GM12878 (cell line): ENCODE results near the gene KLF11. TPM values are rescaled to one million over a fixed set of nuclear protein-coding genes. Genes with fewer than 3 reads are reported as not detected.

Experiments used
- ATAC-seq: fragments of 200-7000 bp; cut with Tn5 transposase; 3 replicates; pipeline ENCODE4 v1.9.1; 2020; ENCODE audit warnings: mild to moderate bottlenecking, moderate library complexity
- BruUV-seq: library from RNA; stranded (reverse); fragments of 400-500 nt; replicated peaks from 2 replicates; lab custom pipeline; 2021; lab: Mats Ljungman, UMichigan
- CTCF ChIA-PET: fragments of 300-600 bp; sonication (Branson Sonifier 250); formaldehyde crosslinking; extraction: SDS; loops from one replicate; lab custom pipeline; 2021; ENCODE audit warnings: inconsistent platforms; lab: Yijun Ruan, JAX
- POLR2A ChIA-PET: fragments of 350-600 bp; formaldehyde crosslinking; extraction: SDS; loops from one replicate; lab custom pipeline; 2021; ENCODE audit warnings: inconsistent platforms; lab: Charles Lee
- RAD21 ChIA-PET: fragments of 300-600 bp; sonication (Branson Sonifier 250); formaldehyde crosslinking; loops from one replicate; lab custom pipeline; 2023; ENCODE audit warnings: antibody characterized with exemption; ENCODE audit not compliant: unreplicated experiment; lab: Charles Lee
- SMC1A ChIA-PET: fragments of 300-600 bp; sonication (Branson Sonifier 250); formaldehyde crosslinking; loops from one replicate; lab custom pipeline; 2023; ENCODE audit not compliant: unreplicated experiment, uncharacterized antibody; lab: Charles Lee
- DNase-seq: peaks from one replicate; pipeline ENCODE4 v3.0.0-alpha.2; 2011; ENCODE audit warnings: low read depth, low spot score
- FAIRE-seq: peaks from 3 replicates; lab custom pipeline; 2011; peaks lifted over from hg19 to GRCh38; lab: Jason Lieb, UNC
- H2AFZ ChIP-seq: 2 replicates; pipeline ENCODE4 v1.6.0; 2011; ENCODE audit warnings: low read depth, low read length, control low read depth; ENCODE audit not compliant: control insufficient read depth
- H3K27ac ChIP-seq: 2 replicates; pipeline ENCODE4 v1.5.1; 2011; ENCODE audit warnings: control low read depth; ENCODE audit not compliant: control insufficient read depth, insufficient read depth
- H3K27me3 ChIP-seq, 2 experiments: replicated peaks in 1 of 2; 2 replicates each; pipeline versions ENCODE4 v1.6.0 to v1.6.1; 2011; ENCODE audit warnings: low read length in 1 of 2; ENCODE audit not compliant: control insufficient read depth in 2 of 2, insufficient read depth in 2 of 2
- H3K36me3 ChIP-seq, 2 experiments: 2 replicates each; pipeline ENCODE4 v1.5.1; 2011; ENCODE audit warnings: low read length in 1 of 2; ENCODE audit not compliant: control insufficient read depth in 2 of 2, insufficient read depth in 2 of 2
- H3K4me1 ChIP-seq: 2 replicates; pipeline ENCODE4 v1.6.1; 2011; ENCODE audit warnings: mild to moderate bottlenecking, low read length, moderate library complexity, mixed read lengths; ENCODE audit not compliant: control insufficient read depth, insufficient read depth
- H3K4me2 ChIP-seq: 2 replicates; pipeline ENCODE4 v1.6.0; 2011; ENCODE audit warnings: control low read depth; ENCODE audit not compliant: control insufficient read depth, insufficient read depth
- H3K4me3 ChIP-seq: fragments of 200-600 bp; sonication (generic); 2 replicates; pipeline ENCODE4 v1.5.1; 2016
- H3K79me2 ChIP-seq: 2 replicates; pipeline ENCODE4 v1.6.0; 2011; ENCODE audit warnings: low read length; ENCODE audit not compliant: control insufficient read depth, insufficient read depth
- H3K9ac ChIP-seq: 2 replicates; pipeline ENCODE4 v1.8.0; 2011; ENCODE audit warnings: low read length, control low read depth, mixed read lengths; ENCODE audit not compliant: control insufficient read depth, insufficient read depth
- H3K9me3 ChIP-seq: replicated peaks from 3 replicates; pipeline ENCODE4 v1.5.1; 2011; ENCODE audit warnings: mild to moderate bottlenecking, low read length; ENCODE audit not compliant: control insufficient read depth, insufficient read depth
- H4K20me1 ChIP-seq: 2 replicates; pipeline ENCODE4 v1.6.0; 2011; ENCODE audit not compliant: control insufficient read depth, insufficient read depth
- CREB1 ChIP-seq: IDR thresholded peaks from 2 replicates; pipeline ENCODE4 v1.6.1; 2012; ENCODE audit warnings: low read depth, mild to moderate bottlenecking, inconsistent platforms
- FOS ChIP-seq: IDR thresholded peaks from 3 replicates; pipeline ENCODE4 v1.6.1; 2011; ENCODE audit warnings: borderline replicate concordance; ENCODE audit not compliant: insufficient read length; ENCODE audit errors: extremely low read depth
- NFIC ChIP-seq: IDR thresholded peaks from 2 replicates; pipeline ENCODE4 v1.6.1; 2012; ENCODE audit warnings: low read depth, mild to moderate bottlenecking, inconsistent platforms, low read length, moderate library complexity
- NR2C2 ChIP-seq: IDR thresholded peaks from 2 replicates; pipeline ENCODE4 v1.6.1; 2011; ENCODE audit warnings: borderline replicate concordance, low read depth; ENCODE audit not compliant: control insufficient read depth, insufficient read length
- NR2F1 ChIP-seq: fragments of 450-650 bp; conservative IDR thresholded peaks from 2 replicates; pipeline ENCODE4 v1.6.1; 2017; ENCODE audit warnings: mild to moderate bottlenecking
- SRF ChIP-seq, 2 experiments: IDR thresholded peaks; 2 replicates each; pipeline ENCODE4 v1.6.1; 2011; ENCODE audit warnings: low read depth in 2 of 2, low read length in 2 of 2, mild to moderate bottlenecking in 1 of 2, moderate library complexity in 1 of 2
- TARDBP ChIP-seq: IDR thresholded peaks from 2 replicates; pipeline ENCODE4 v1.6.1; 2016; ENCODE audit warnings: borderline replicate concordance
- USF2 ChIP-seq: IDR thresholded peaks from 2 replicates; pipeline ENCODE4 v1.6.1; 2011; ENCODE audit warnings: low read depth, low read length, improper control_type of control experiment, borderline replicate concordance
- WGBS: methylation state at CpG from one replicate; pipeline ENCODE4 v1.1.6; 2016; ENCODE audit warnings: low lambda C conversion rate; ENCODE audit not compliant: insufficient replicate concordance, insufficient coverage; ENCODE audit errors: missing lambda C conversion rate; 5-methylcytosine and 5-hydroxymethylcytosine counted together
- in situ Hi-C: fragments of 300-500 bp; cut with MboI; formaldehyde crosslinking; loops from 9 replicates; pipeline ENCODE4 v1.14.3; 2018; ENCODE audit warnings: mixed read lengths
- intact Hi-C: fragments of 100-400 bp; cut with micrococcal nuclease; formaldehyde crosslinking; loops from one replicate; pipeline ENCODE4 v1.14.2; 2022; ENCODE audit not compliant: unreplicated experiment
- polyA plus RNA-seq, 11 experiments: library from polyadenylated mRNA; depleted of rRNA in 4 of 11; unstranded in 6 of 11; stranded (reverse) in 5 of 11; fragments of >200 nt; fragmentation: Nextera tagmentation in 4 of 11; fragmentation: Illumina TruSeq in 1 of 11; extraction: Ambion mirVana in 4 of 11; extraction: Trizol in 1 of 11; gene quantifications; 1 replicate in 1 of 11; 2 replicates in 10 of 11; pipeline versions ENCODE4 v1.2.1 to v1.2.3, GENCODE V29; 2011 to 2016; ENCODE audit warnings: inconsistent platforms in 2 of 11, missing spikeins in 2 of 11, low read depth in 1 of 11
- total RNA-seq, 4 experiments: library from RNA; depleted of rRNA in 3 of 4; stranded (reverse); fragments of >200 nt in 3 of 4; fragmentation: Illumina TruSeq in 1 of 4; extraction: Trizol in 1 of 4; gene quantifications; 2 replicates each; pipeline versions ENCODE4 v1.2.1 to v1.2.3, GENCODE V29; 2013 to 2021
- TF ChIP-seq, protein P1 (sequence below): fragments of 450-650 bp; IDR thresholded peaks from 2 replicates; pipeline ENCODE4 v1.6.1; 2016; ENCODE audit warnings: mild to moderate bottlenecking

Gene KLF11
- total and polyA plus RNA-seq, 10 of the 15 experiments (the other 5 are each of a cell fraction or from before 2014, with no cell fraction given) = 0.03 to 0.54 (median 0.14) TPM; not detected in 1

DNA sequence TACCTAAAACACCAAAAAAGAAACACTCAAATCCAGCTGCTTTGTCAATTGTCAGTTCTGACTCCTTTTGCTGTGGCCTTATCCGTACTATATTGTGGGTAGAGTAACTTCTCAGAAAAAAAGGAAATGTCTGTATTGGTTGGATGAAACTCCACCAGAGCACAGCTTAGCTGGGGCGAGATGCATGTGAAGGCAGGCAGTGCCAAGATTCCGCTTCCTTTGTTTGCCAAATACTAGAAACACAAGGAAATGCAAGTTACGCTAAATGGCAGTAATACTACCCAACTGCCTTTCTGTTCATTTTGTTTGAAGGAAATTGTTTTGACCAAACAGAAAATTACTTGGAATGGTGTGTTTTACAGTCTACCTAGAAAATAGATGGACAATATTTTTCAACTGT, 10.0 kb downstream of the KLF11 start:
- H3K79me2 ChIP-seq = no peaks in the 10 kb centered on the region
- H3K27ac ChIP-seq = no peak overlapping the region
- no peak overlapping the region for H3K9ac ChIP-seq
- DNase-seq = no peak
- ChIA-PET POLR2A (no interaction called here), SMC1A (interaction anchor here (0.6 to 1.3 kb wide), 3 partner anchors 70 to 240 kb away, joined by 3 to 8 read pairs (median 4); no protein-coding TSS in a partner anchor), CTCF (interaction anchor here (0.8 to 10.0 kb wide), 8 partner anchors 10 to 283 kb away, joined by 3 to 164 read pairs (median 4); partner anchors contain the start of gene KLF11), RAD21 (no interaction called here)
- H2AFZ ChIP-seq = no peak overlapping the region
- H3K27me3 ChIP-seq = no peaks in the 10 kb centered on the region; a peak in 1 of 4 replicates
- H3K4me2 ChIP-seq = no peak overlapping the region
- no peak for TF ChIP-seq NFIC
- no peaks in the 10 kb centered on the region for H3K9me3 ChIP-seq
- no peak overlapping the region for H3K4me3 ChIP-seq
- FAIRE-seq = peak; percentile 27
- in situ Hi-C loops = no loop called here
- WGBS = 70% methylated on average over 4 of the region's 4 CpGs
- H3K4me1 ChIP-seq = no peaks in the 10 kb centered on the region
- intact Hi-C loops = no loop called here
- H4K20me1 ChIP-seq = no peaks in the 10 kb centered on the region
- BruUV-seq = no TSS peak
- no peaks in the 10 kb centered on the region for H3K36me3 ChIP-seq
- ATAC-seq = no peak

GRCh38 chr2:10054424-10054823, 11.1 kb downstream of the KLF11 start:
- CTCF ChIA-PET = interaction anchor here (10.0 kb wide), 1 partner anchor 70 kb away, joined by 164 read pairs; no protein-coding TSS in a partner anchor
- SMC1A ChIA-PET = no interaction called here
- in situ Hi-C loops = no loop called here
- intact Hi-C loops = no loop called here
- FAIRE-seq (no peak), ATAC-seq (no peak), DNase-seq (no peak)
- no peak overlapping the region for H2AFZ ChIP-seq
- H3K79me2 ChIP-seq = no peaks in the 10 kb centered on the region
- no TSS peak for BruUV-seq
- RAD21 ChIA-PET = no interaction called here
- no peaks in the 10 kb centered on the region for H4K20me1 ChIP-seq
- H3K9ac ChIP-seq = no peak overlapping the region
- H3K4me2 ChIP-seq = no peak overlapping the region
- no peaks in the 10 kb centered on the region for H3K36me3 ChIP-seq
- no peak for TF ChIP-seq TARDBP
- TF ChIP-seq, protein P1, sequence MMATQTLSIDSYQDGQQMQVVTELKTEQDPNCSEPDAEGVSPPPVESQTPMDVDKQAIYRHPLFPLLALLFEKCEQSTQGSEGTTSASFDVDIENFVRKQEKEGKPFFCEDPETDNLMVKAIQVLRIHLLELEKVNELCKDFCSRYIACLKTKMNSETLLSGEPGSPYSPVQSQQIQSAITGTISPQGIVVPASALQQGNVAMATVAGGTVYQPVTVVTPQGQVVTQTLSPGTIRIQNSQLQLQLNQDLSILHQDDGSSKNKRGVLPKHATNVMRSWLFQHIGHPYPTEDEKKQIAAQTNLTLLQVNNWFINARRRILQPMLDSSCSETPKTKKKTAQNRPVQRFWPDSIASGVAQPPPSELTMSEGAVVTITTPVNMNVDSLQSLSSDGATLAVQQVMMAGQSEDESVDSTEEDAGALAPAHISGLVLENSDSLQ = no peak
- no peak for TF ChIP-seq NR2C2
- no peak for TF ChIP-seq USF2
- TF ChIP-seq CREB1 = no peak
- no peak for TF ChIP-seq FOS
- TF ChIP-seq SRF (IDR thresholded peaks at IDR 0.05; ENCODE audit: low read depth in 2 of 2, low read length in 2 of 2) = no peak
- TF ChIP-seq NR2F1 = no peak
- POLR2A ChIA-PET = no interaction called here
- WGBS = 69% methylated on average over 7 of the region's 7 CpGs
- H3K4me1 ChIP-seq = no peaks in the 10 kb centered on the region
- no peak overlapping the region for H3K4me3 ChIP-seq
- H3K27me3 ChIP-seq = no peaks in the 10 kb centered on the region; a peak in 1 of 4 replicates
- H3K9me3 ChIP-seq = no peaks in the 10 kb centered on the region
- no peak overlapping the region for H3K27ac ChIP-seq
